HG03342 (cell line): Measurements from ENCODE around the gene ANLN.

Source experiments
- ATAC-seq: cut with Tn5 transposase; IDR thresholded peaks from one replicate; pipeline ENCODE4 v1.9.1; 2021; ENCODE audit warnings: mild to moderate bottlenecking, moderate library complexity; ENCODE audit not compliant: unreplicated experiment

Gene ANLN, protein sequence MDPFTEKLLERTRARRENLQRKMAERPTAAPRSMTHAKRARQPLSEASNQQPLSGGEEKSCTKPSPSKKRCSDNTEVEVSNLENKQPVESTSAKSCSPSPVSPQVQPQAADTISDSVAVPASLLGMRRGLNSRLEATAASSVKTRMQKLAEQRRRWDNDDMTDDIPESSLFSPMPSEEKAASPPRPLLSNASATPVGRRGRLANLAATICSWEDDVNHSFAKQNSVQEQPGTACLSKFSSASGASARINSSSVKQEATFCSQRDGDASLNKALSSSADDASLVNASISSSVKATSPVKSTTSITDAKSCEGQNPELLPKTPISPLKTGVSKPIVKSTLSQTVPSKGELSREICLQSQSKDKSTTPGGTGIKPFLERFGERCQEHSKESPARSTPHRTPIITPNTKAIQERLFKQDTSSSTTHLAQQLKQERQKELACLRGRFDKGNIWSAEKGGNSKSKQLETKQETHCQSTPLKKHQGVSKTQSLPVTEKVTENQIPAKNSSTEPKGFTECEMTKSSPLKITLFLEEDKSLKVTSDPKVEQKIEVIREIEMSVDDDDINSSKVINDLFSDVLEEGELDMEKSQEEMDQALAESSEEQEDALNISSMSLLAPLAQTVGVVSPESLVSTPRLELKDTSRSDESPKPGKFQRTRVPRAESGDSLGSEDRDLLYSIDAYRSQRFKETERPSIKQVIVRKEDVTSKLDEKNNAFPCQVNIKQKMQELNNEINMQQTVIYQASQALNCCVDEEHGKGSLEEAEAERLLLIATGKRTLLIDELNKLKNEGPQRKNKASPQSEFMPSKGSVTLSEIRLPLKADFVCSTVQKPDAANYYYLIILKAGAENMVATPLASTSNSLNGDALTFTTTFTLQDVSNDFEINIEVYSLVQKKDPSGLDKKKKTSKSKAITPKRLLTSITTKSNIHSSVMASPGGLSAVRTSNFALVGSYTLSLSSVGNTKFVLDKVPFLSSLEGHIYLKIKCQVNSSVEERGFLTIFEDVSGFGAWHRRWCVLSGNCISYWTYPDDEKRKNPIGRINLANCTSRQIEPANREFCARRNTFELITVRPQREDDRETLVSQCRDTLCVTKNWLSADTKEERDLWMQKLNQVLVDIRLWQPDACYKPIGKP

GRCh38 chr7:36389371-36390198, at the start of gene ANLN:
Gene ANLN (plus strand): TSS chr7:36389862. CDS start chr7:36390027, 165 bp downstream.
- ATAC-seq, result peak; percentile 68

DNA sequence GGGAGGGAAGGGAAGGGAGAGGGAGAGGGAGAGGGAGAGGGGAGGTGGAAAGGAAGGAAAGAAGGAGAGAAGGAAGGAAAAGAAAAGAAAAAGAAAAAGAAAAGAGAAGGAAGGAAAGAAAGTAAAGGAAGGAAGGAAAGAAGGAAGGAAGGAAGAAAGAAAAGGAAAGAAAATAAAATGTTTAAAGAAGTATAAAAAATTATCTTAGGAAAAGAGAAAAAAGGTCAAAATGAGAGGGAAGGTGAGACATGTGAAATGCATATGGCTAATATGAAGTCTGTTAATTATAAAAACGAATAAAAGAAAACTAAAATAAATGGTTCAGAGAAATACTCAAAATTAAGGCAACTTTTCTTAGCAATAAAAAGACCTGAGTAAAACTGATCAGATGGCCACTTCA, 46.1 kb upstream of the ANLN start:
- no peak for ATAC-seq

DNA sequence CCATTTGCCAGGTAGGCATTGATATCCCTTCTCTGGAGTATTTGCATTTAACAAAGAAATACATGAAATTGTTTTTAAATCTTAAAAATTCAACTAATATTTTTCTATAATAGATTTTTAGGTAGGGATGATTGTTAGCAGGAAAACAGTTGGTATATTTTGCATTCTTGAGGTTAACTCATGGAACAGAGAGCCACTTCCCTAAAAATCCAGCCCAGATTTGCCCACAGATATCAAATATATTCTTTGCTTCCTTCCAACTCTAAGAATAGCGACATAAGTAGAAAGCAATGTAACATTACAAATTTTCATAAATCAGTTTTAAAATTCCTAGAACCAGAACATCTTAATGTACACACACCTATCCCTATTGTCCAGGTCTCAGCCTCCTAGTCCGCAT, 45.0 kb upstream of the ANLN start:
- ATAC-seq, result no peak

DNA sequence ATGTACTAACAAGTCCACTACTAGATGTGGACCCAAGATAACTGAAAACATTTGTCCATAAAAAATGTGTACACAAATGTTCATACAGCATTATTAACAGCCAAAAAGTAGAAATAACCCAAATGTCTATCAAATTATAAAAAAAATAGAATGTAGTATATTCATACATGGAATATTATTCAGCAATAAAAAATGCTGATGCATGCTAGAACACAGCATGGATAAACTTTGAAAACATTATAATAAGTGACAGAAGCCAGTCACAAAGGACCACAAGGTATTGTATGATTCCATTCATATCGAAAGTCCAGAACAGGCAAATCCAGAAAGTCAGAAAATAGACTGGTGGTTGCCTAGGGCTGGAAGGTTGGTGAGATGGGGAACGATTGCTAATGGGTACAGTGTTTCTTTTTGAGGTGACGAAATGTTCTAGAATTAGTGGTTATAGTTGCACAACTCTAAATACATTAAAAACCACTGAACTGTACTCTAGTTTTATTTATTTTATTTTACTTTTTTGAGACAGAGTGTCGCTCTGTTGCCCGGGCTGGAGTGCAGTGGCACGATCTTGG, 43.3 kb upstream of the ANLN start:
- ATAC-seq, result no peak

GRCh38 chr7:36348256-36348655, 41.4 kb upstream of the ANLN start:
- no peak for ATAC-seq

GRCh38 chr7:36348771-36349170, 40.9 kb upstream of the ANLN start:
- no peak for ATAC-seq

- no peak for ATAC-seq
Measured at GRCh38 chr7:36349626-36350025, 40.0 kb upstream of the ANLN start.

- no peak for ATAC-seq
Measured at GRCh38 chr7:36355490-36355889, 34.2 kb upstream of the ANLN start.

DNA sequence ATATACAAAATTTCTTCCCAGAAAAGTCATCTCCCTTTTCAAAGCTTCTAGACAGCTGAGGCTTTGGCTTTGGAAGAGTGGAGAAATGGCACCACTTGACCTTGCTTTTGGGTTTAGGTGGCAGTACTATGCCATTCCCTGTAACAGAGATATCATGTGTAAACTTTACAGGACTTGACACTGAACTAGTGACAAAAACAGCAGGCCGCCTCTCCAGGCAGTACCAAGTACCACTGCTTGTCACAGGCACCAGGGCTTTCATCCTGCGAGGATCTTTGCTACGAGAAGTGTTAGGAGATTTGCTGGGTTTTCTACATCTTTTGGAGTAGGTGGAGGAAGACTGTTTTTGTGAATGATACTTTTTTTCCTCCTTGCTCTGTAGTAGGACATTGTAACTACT, 32.6 kb upstream of the ANLN start:
- no peak for ATAC-seq

GRCh38 chr7:36358589-36358988, 31.1 kb upstream of the ANLN start:
- ATAC-seq, result no peak

- ATAC-seq, result no peak
Measured at GRCh38 chr7:36360244-36360643, 29.4 kb upstream of the ANLN start.

GRCh38 chr7:36361227-36361626, 28.4 kb upstream of the ANLN start:
- no peak for ATAC-seq

DNA sequence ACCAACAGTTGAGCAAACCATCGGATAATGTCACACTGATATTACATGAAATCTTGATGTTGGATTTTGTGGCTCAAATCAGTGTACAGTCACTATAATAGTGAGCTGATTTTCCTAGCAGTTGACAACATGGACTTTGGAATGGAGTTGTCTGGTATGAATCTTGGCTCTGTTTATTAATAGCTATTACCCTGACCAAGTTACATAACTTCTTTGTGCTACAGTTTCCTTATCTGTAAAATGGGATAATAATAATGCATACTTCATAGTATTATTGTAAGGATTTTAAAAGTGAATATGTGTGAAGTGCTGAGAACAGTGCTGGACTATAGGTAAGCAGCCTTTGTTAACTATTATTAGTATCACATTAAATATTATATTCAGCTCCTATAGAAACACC, 26.1 kb upstream of the ANLN start:
- ATAC-seq, result no peak

GRCh38 chr7:36366005-36366717, 23.5 kb upstream of the ANLN start:
- ATAC-seq, result no peak

DNA sequence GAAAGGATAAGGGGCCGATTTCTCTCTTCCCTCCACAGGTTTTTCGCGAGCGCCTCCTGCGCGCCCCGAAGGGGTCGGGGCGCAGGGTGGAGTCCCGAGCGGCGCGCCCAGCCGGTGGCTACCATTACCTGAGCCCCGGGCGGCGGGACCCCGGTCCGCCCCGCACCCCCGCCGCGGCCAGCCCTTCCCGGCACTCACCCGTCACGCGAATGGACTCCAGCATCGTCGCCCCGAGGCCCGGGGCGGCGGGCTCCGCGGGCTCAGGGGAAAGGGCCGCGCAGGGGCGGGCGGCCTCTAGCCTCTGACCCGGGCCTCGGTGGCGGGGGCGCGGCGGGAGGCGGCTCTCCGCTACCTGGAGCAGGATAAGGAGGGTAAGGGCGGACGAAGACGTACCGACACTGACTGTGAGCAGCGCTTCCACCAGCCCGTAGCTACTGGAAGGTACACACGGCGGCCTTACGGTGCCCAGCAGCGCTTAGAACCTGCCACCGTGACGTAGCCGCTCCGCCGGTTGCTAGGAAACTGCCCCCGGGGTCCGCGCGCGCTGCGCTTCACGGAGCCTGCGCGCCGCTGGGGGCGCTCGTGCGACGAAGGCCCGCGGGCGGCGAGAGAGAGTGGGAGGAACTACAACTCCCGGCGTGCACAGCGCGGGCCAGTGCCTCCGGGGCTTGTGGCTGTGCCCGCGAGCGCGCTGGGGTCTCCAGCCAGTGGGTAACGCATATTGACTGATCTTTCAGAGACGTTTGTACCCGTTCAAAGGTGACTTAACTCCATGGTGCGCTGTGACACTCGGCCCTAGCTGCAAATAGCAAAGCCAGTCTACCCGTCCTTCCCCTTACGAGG, 22.7 kb upstream of the ANLN start:
- ATAC-seq, result peak; percentile 99

- no peak for ATAC-seq
Measured at GRCh38 chr7:36367561-36368077, 22.0 kb upstream of the ANLN start.

DNA sequence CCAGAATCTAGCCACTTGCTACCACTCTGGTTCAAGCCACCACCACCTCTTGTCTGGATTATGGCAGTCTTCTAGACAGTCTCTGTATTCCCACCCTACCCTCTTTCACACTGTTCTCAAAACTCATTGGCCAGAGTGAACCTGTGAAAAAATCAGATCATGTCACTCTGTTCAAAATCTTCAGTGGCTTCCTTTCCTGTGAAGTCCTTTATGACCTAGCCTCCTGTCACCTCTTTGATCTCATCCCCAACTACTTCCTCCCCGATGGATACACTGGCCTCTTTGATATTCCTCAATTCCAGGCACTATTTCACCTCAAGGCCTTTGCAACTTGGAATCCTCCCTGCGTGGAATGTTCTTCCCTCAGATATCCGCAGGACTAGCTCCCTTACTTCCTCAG, 21.2 kb upstream of the ANLN start:
- ATAC-seq, result no peak

DNA sequence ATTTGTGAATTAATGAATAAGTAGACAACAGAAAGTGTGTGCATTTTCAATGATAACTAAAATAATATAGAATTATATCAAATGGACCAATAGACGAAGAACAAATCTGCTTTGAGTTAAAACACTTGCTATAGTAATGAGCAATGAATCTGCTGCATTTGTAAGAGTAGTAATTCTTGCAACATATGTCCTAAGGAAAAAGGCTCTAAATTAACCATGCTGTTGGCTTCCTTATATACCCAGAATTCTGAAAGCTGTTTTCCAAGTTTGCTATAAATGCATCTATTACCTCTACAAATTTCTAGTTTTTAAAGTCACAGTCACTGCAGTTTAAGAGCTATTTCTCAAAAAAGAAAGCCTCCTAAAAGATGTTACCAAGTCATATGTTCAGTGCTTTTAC, 20.5 kb upstream of the ANLN start:
- no peak for ATAC-seq

- no peak for ATAC-seq
Measured at GRCh38 chr7:36370046-36370445, 19.6 kb upstream of the ANLN start.
